Prostate gland (tissue), 2 donors: ENCODE measurements around the gene NUTM2A.
"Not testable (repeated sequence)": the region's sequence is repeated elsewhere in the genome, so short reads cannot be mapped to it uniquely, and the experiment has no call there.

Experiments
- POLR2AphosphoS5 ChIP-seq: sonication (generic); formaldehyde crosslinking; IDR thresholded peaks from one replicate; pipeline ENCODE4 v1.6.1; 2017; ENCODE audit warnings: antibody characterized with exemption
- TF ChIP-seq, protein P1 (sequence below), 4 experiments: fragments of 200-600 bp in 2 of 4; fragments of 450-650 bp in 2 of 4; sonication (generic) in 2 of 4; IDR thresholded peaks; 1 replicate in 3 of 4; 2 replicates in 1 of 4; pipeline ENCODE4 v1.5.1; 2016 to 2019; ENCODE audit warnings: antibody characterized with exemption in 4 of 4, mild to moderate bottlenecking in 2 of 4, moderate library complexity in 2 of 4

GRCh38 chr10:87187573-87187972 lies 37.7 kb upstream of the NUTM2A start:
- TF ChIP-seq, protein P1, sequence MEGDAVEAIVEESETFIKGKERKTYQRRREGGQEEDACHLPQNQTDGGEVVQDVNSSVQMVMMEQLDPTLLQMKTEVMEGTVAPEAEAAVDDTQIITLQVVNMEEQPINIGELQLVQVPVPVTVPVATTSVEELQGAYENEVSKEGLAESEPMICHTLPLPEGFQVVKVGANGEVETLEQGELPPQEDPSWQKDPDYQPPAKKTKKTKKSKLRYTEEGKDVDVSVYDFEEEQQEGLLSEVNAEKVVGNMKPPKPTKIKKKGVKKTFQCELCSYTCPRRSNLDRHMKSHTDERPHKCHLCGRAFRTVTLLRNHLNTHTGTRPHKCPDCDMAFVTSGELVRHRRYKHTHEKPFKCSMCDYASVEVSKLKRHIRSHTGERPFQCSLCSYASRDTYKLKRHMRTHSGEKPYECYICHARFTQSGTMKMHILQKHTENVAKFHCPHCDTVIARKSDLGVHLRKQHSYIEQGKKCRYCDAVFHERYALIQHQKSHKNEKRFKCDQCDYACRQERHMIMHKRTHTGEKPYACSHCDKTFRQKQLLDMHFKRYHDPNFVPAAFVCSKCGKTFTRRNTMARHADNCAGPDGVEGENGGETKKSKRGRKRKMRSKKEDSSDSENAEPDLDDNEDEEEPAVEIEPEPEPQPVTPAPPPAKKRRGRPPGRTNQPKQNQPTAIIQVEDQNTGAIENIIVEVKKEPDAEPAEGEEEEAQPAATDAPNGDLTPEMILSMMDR (IDR thresholded peaks at IDR 0.05): not testable (repeated sequence)
- TF ChIP-seq POLR2AphosphoS5: not testable (repeated sequence)
